OCI-LY3 (cell line): Measurements from ENCODE around the gene SCGB1A1.
A peak's percentile ranks its signal among the peaks of the same experiment; 100 is the strongest.
"Not testable (repeated sequence)": the region's sequence is repeated elsewhere in the genome, so short reads cannot be mapped to it uniquely, and the experiment has no call there.

Source experiments
- CTCF ChIP-seq: fragments of 200-600, 300-600 bp; sonication (generic); IDR thresholded peaks from 2 replicates; pipeline ENCODE4 v1.5.1; 2014; ENCODE audit warnings: antibody characterized with exemption, low read length, low read depth
- EZH2phosphoT487 ChIP-seq: fragments of 200-600 bp; shearing (Covaris generic); IDR thresholded peaks from 2 replicates; pipeline ENCODE4 v1.6.1; 2018; ENCODE audit warnings: antibody characterized with exemption, mixed run types, low read depth

GRCh38 chr11:62380821-62381245 lies 38.0 kb upstream of the SCGB1A1 start:
- TF ChIP-seq CTCF, result peak; percentile 77
- TF ChIP-seq EZH2phosphoT487, result not testable (repeated sequence)
